GM12874 (cell line): ENCODE results near the gene TTI1.

ENCODE experiments used
- TF ChIP-seq, protein P1 (sequence below): IDR thresholded peaks from 2 replicates; pipeline ENCODE4 v1.5.1; 2011; ENCODE audit warnings: low read depth, mild to moderate bottlenecking, control low read depth, low read length, moderate library complexity; ENCODE audit not compliant: insufficient read depth

TTI1 gene

GRCh38 chr20:37944456-37944981 is 88.7 kb downstream of the TTI1 start:
- TF ChIP-seq, protein P1, sequence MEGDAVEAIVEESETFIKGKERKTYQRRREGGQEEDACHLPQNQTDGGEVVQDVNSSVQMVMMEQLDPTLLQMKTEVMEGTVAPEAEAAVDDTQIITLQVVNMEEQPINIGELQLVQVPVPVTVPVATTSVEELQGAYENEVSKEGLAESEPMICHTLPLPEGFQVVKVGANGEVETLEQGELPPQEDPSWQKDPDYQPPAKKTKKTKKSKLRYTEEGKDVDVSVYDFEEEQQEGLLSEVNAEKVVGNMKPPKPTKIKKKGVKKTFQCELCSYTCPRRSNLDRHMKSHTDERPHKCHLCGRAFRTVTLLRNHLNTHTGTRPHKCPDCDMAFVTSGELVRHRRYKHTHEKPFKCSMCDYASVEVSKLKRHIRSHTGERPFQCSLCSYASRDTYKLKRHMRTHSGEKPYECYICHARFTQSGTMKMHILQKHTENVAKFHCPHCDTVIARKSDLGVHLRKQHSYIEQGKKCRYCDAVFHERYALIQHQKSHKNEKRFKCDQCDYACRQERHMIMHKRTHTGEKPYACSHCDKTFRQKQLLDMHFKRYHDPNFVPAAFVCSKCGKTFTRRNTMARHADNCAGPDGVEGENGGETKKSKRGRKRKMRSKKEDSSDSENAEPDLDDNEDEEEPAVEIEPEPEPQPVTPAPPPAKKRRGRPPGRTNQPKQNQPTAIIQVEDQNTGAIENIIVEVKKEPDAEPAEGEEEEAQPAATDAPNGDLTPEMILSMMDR: no peak

DNA sequence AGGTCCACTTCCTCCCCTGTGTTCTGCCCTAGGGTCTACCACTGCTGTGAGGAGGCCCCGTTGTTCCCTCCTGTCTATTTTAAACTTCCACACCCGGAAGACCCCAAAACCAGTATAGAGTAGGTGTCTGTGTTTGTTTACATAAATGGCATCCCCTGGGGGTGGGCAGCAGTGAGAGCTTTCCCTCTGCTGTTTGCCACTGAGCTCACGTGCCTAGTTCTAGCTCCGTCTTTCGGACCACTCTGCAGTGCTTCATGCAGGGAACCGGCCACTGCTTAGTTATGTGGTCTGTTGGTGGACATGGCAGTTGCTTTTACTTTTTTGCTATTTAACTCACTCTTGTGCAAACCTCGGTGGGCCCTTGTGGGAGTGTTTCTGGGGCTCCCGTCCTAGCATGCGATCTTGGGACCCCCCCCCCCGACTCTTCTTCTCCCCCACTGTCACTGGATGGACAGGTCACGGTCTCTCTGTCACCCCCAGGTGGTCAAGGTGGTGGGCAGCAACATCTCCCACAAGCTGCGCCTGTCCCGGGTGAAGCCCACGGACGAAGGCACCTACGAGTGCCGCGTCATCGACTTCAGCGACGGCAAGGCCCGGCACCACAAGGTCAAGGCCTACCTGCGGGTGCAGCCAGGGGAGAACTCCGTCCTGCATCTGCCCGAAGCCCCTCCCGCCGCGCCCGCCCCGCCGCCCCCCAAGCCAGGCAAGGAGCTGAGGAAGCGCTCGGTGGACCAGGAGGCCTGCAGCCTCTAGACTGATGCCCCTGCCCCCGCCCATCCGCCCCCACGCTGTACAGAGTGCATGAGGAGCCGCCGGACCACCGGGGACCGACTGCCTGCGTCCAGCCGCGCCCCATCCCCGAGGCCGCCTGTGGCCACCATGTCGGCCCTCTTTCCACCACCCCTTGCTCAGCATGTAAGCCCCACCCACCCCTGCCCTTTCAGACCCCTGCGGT is 89.5 kb downstream of the TTI1 start:
- TF ChIP-seq, protein P1: no peak

- TF ChIP-seq, protein P1: no peak
Observed at GRCh38 chr20:37943033-37943432, 90.2 kb downstream of the TTI1 start.

DNA sequence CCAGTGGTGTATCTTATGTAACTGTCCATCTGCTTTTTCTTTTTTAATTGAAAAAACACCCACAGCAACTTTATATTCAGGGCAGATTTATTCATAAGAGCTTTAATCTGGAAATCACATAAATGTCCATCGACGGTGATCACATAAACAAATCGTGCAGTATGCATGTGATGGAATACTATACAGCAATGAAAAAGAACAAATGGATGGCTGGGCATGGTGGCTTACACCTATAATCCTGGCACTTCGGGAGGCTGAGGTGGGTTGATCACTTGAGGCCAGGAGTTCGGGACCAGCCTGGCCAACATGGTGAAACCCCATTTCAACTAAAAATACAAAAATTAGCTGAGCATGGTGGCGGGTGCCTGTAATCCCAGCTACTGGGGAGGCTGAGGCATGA is 91.3 kb downstream of the TTI1 start:
- TF ChIP-seq, protein P1: no peak

GRCh38 chr20:37941332-37941731 is 91.9 kb downstream of the TTI1 start:
- TF ChIP-seq, protein P1: peak; percentile 41

GRCh38 chr20:37940858-37941257 is 92.4 kb downstream of the TTI1 start:
- TF ChIP-seq, protein P1: no peak

- TF ChIP-seq, protein P1: no peak
Observed at GRCh38 chr20:37939701-37940560, 93.3 kb downstream of the TTI1 start.
